Panc1 (cell line): ENCODE data around the gene JDP2. TPM values are rescaled to one million over a fixed set of nuclear protein-coding genes. Genes with fewer than 3 reads are reported as not detected.

ENCODE experiments used
- ATAC-seq: fragments of 200-7000 bp; cut with Tn5 transposase; 2 replicates; pipeline ENCODE4 v1.9.1; 2020; ENCODE audit warnings: mild to moderate bottlenecking, moderate library complexity
- BruUV-seq: library from RNA; stranded (reverse); fragments of 400-500 nt; replicated peaks from 2 replicates; lab custom pipeline; 2021; lab: Mats Ljungman, UMichigan
- CTCF ChIA-PET: fragments of 300-600 bp; sonication (Branson Sonifier 250); formaldehyde crosslinking; loops from one replicate; lab custom pipeline; 2022; ENCODE audit warnings: antibody characterized with exemption; lab: Charles Lee
- POLR2A ChIA-PET: fragments of 300-600 bp; sonication (Branson Sonifier 250); formaldehyde crosslinking; loops from one replicate; lab custom pipeline; 2022; ENCODE audit warnings: antibody characterized with exemption; lab: Charles Lee
- DNase-seq: peaks from one replicate; pipeline ENCODE4 v3.0.0-alpha.2; 2010; ENCODE audit warnings: low read depth, low spot score
- H3K27ac ChIP-seq: 2 replicates; pipeline ENCODE4 v1.5.1; 2011; ENCODE audit warnings: mild to moderate bottlenecking, low read length, inconsistent platforms
- H3K27me3 ChIP-seq: fragments of 200-500 bp; sonication (Bioruptor generic); 2 replicates; pipeline ENCODE4 v1.6.0; 2014; ENCODE audit warnings: low read length, inconsistent platforms; ENCODE audit not compliant: control insufficient read depth, insufficient read depth
- H3K36me3 ChIP-seq: fragments of 200-500 bp; sonication (Bioruptor generic); 2 replicates; pipeline ENCODE4 v1.5.1; 2014; ENCODE audit warnings: inconsistent platforms, mild to moderate bottlenecking, low read length, moderate library complexity; ENCODE audit not compliant: control insufficient read depth, insufficient read depth
- H3K4me1 ChIP-seq: 2 replicates; pipeline ENCODE4 v1.5.1; 2011; ENCODE audit warnings: inconsistent platforms, mild to moderate bottlenecking, low read length, moderate library complexity; ENCODE audit not compliant: control insufficient read depth, insufficient read depth
- H3K4me3 ChIP-seq, 2 experiments: 2 replicates each; pipeline ENCODE4 v1.5.1; 2011 to 2012; ENCODE audit warnings: low read depth in 2 of 2, low read length in 2 of 2, mild to moderate bottlenecking in 2 of 2, inconsistent platforms in 1 of 2, moderate library complexity in 1 of 2
- H3K9me3 ChIP-seq: fragments of 200-500 bp; sonication (Bioruptor generic); 2 replicates; pipeline ENCODE4 v1.5.1; 2014; ENCODE audit warnings: low read depth, mild to moderate bottlenecking, inconsistent platforms, low read length, moderate library complexity; ENCODE audit not compliant: control insufficient read depth, insufficient read depth
- POLR2AphosphoS5 ChIP-seq: IDR thresholded peaks from 2 replicates; pipeline ENCODE4 v1.6.1; 2012; ENCODE audit warnings: mild to moderate bottlenecking, low read depth, low read length, moderate library complexity
- REST ChIP-seq, 2 experiments: IDR thresholded peaks; 2 replicates each; pipeline ENCODE4 v1.6.1; 2011 to 2012; ENCODE audit warnings: low read depth in 2 of 2, control low read depth in 1 of 2, low read length in 1 of 2, mild to moderate bottlenecking in 1 of 2, moderate library complexity in 1 of 2; ENCODE audit not compliant: insufficient read depth in 1 of 2
- SIN3A ChIP-seq: IDR thresholded peaks from 2 replicates; pipeline ENCODE4 v1.6.1; 2012; ENCODE audit warnings: low read depth, mild to moderate bottlenecking, low read length, moderate library complexity, borderline replicate concordance; ENCODE audit not compliant: insufficient read depth
- TCF7L2 ChIP-seq: IDR thresholded peaks from 2 replicates; pipeline ENCODE4 v1.6.1; 2011; ENCODE audit warnings: mild to moderate bottlenecking, low read depth, low read length, inconsistent platforms
- in situ Hi-C: cut with HindIII; loops from 2 replicates; pipeline ENCODE4 v1.10.0; 2016; ENCODE audit warnings: low sequenced_read_pairs, low pct_unique_long_range_greater_than_20kb
- intact Hi-C: fragments of 100-400 bp; cut with micrococcal nuclease; formaldehyde crosslinking; loops from one replicate; pipeline ENCODE4 v1.10.0; 2022; ENCODE audit not compliant: unreplicated experiment
- total RNA-seq: library from RNA; stranded (reverse); gene quantifications from one replicate; pipeline ENCODE4 v1.2.1, GENCODE V29; 2021; ENCODE audit not compliant: unreplicated experiment
- TF ChIP-seq, protein P1 (sequence below): fragments of 450-650 bp; IDR thresholded peaks from 2 replicates; pipeline ENCODE4 v1.5.1; 2017; ENCODE audit warnings: mild to moderate bottlenecking

JDP2 gene
- total RNA-seq, 1 experiment from 2014 or later, result 17.5 TPM

- ChIA-PET POLR2A (no interaction called here), CTCF (no interaction called here)
- TF ChIP-seq, protein P1, sequence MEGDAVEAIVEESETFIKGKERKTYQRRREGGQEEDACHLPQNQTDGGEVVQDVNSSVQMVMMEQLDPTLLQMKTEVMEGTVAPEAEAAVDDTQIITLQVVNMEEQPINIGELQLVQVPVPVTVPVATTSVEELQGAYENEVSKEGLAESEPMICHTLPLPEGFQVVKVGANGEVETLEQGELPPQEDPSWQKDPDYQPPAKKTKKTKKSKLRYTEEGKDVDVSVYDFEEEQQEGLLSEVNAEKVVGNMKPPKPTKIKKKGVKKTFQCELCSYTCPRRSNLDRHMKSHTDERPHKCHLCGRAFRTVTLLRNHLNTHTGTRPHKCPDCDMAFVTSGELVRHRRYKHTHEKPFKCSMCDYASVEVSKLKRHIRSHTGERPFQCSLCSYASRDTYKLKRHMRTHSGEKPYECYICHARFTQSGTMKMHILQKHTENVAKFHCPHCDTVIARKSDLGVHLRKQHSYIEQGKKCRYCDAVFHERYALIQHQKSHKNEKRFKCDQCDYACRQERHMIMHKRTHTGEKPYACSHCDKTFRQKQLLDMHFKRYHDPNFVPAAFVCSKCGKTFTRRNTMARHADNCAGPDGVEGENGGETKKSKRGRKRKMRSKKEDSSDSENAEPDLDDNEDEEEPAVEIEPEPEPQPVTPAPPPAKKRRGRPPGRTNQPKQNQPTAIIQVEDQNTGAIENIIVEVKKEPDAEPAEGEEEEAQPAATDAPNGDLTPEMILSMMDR, result no peak
- TF ChIP-seq REST (IDR thresholded peaks at IDR 0.05; ENCODE audit: insufficient read depth in 1 of 2, low read depth in 2 of 2, low read length in 1 of 2), result no peak
- TF ChIP-seq TCF7L2, result no peak
- no peak for TF ChIP-seq SIN3A
- TF ChIP-seq POLR2AphosphoS5, result no peak
- no peak overlapping the region for H3K27ac ChIP-seq
- no peak for ATAC-seq
- no peaks in the 10 kb centered on the region for H3K36me3 ChIP-seq
- intact Hi-C loops (no loop called here), in situ Hi-C loops (no loop called here)
- H3K4me1 ChIP-seq, result no peaks in the 10 kb centered on the region
- no TSS peak for BruUV-seq
- DNase-seq, result no peak
- no peaks in the 10 kb centered on the region for H3K27me3 ChIP-seq
- no peaks in the 10 kb centered on the region for H3K9me3 ChIP-seq
- no peak overlapping the region for H3K4me3 ChIP-seq
Measured at GRCh38 chr14:75520852-75521251, 93.0 kb downstream of the JDP2 start.

DNA sequence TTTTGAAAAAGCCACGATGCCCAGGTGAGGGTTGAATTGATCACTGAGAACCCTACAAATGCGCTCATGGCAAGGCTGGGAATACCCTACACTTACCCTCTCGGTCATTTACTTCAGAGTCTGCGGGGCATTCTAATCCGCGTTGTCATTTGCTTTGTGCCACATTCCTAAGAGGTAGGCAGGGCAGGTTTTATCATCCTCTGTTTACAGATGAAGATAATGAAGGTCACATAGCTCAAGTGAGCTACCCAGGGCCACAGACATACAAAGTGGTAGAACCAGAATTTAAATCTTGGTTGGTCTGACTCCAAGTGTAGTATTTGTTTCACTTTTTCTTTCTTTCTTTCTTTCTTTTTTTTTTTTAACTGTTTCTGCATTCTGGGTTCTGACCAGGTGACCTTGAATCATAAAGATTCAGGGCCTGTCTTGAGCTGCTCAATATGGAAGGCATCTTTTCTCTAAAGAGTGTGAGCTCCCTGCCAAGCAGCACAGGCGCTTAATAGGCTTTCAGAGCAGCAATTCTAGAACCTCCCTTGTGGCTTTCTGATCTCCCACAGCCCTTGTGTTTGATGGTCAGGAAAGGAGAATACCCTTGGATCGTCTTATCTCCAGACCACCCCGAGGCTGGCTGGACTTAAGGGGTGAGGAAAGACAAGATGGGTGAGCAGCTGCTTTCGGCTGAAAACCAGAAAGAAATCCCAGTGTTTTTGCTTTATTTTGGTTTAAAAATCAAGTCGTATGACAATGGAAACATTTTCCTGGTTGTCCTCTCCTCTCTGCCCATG is 93.8 kb downstream of the JDP2 start:
- ChIA-PET CTCF (no interaction called here), POLR2A (no interaction called here)
- no peak overlapping the region for H3K4me3 ChIP-seq
- TF ChIP-seq TCF7L2 (no peak), REST (IDR thresholded peaks at IDR 0.05; ENCODE audit: insufficient read depth in 1 of 2, low read depth in 2 of 2, low read length in 1 of 2) (no peak), POLR2AphosphoS5 (no peak), SIN3A (no peak)
- TF ChIP-seq, protein P1, result no peak
- no peaks in the 10 kb centered on the region for H3K9me3 ChIP-seq
- intact Hi-C loops, result no loop called here
- BruUV-seq, result no TSS peak
- no peak overlapping the region for H3K27ac ChIP-seq
- in situ Hi-C loops, result no loop called here
- H3K4me1 ChIP-seq, result no peaks in the 10 kb centered on the region
- H3K27me3 ChIP-seq, result no peaks in the 10 kb centered on the region
- no peak for ATAC-seq
- H3K36me3 ChIP-seq, result no peaks in the 10 kb centered on the region
- no peak for DNase-seq
